Fibroblast of mammary gland (primary cell): ENCODE data around the gene TAF3.

Experiments used
- DNase-seq: peaks from one replicate; pipeline ENCODE4 v3.0.0-alpha.2; 2010; ENCODE audit warnings: low read depth
- H3K4me3 ChIP-seq: 2 replicates; pipeline ENCODE4 v1.5.1; 2011; ENCODE audit warnings: low read depth, mild to moderate bottlenecking, low read length, moderate library complexity; ENCODE audit not compliant: control insufficient read depth
- CTCF ChIP-seq: conservative IDR thresholded peaks from 2 replicates; pipeline ENCODE4 v1.5.1; 2011; ENCODE audit warnings: low read depth, low read length, inconsistent platforms; ENCODE audit not compliant: control insufficient read depth, insufficient read depth

TAF3 gene

GRCh38 chr10:7813481-7813880 is 4.8 kb upstream of the TAF3 start:
- no peak for TF ChIP-seq CTCF
- DNase-seq = no peak
- H3K4me3 ChIP-seq = no peak overlapping the region

- DNase-seq = no peak
- TF ChIP-seq CTCF = no peak
- peak overlapping the region; percentile 92 for H3K4me3 ChIP-seq
These were observed 729 bp upstream of the TAF3 start for GRCh38 chr10:7817576-7817975.

GRCh38 chr10:7817984-7818294 is 366 bp upstream of the TAF3 start:
- DNase-seq = no peak
- no peak for TF ChIP-seq CTCF
- peak overlapping the region; percentile 92 for H3K4me3 ChIP-seq

DNA sequence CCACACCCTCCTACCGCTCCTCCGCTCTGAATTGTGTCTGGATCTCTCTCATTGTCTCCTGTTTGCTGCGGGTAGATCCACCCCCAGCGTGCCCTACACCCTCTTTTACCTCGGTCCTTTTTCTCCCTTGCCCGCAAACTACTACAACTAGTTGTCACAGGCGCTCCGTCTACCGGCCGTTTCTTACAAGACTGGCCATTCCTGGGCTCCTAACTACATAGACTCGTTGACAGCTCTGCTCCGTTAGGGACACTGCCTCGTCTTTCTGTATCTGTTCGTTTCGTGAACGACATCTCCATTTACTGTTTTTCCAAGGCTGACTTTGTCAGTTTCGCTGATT is 786 bp downstream of the TAF3 start:
- peak overlapping the region; percentile 92 for H3K4me3 ChIP-seq
- peak; percentile 49 for DNase-seq
- TF ChIP-seq CTCF = peak; percentile 42

DNA sequence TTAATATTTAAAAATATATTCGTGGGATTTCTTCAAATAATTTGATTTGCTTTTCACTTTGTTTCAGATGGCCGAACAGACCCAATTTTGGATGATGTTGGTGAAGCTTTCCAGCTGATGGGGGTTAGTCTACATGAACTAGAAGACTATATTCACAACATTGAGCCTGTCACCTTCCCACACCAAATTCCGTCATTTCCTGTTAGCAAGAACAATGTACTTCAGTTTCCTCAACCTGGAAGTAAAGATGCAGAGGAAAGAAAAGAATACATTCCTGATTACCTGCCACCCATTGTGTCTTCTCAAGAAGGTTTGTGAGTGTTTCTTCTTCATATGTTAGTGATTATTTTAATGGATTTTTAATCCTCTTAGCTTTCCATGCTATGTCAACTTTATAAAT is 5.9 kb downstream of the TAF3 start:
- no peak for DNase-seq
- no peak for TF ChIP-seq CTCF
- no peak overlapping the region for H3K4me3 ChIP-seq

GRCh38 chr10:7826971-7827370 is 8.7 kb downstream of the TAF3 start:
- H3K4me3 ChIP-seq = no peak overlapping the region
- peak; percentile 3 for TF ChIP-seq CTCF
- DNase-seq = peak; percentile 37

- TF ChIP-seq CTCF = no peak
- no peak for DNase-seq
These were observed 11.1 kb downstream of the TAF3 start for GRCh38 chr10:7829289-7829834.

More at GRCh38 chr10:7829289-7829834, 11.1 kb downstream of the TAF3 start:
- no peak overlapping the region for H3K4me3 ChIP-seq
